GM23338 (cell line): ENCODE measurements around the gene PRPSAP1. TPM values are rescaled to one million over a fixed set of nuclear protein-coding genes. Genes with fewer than 3 reads are reported as not detected.

Experiments used
- JUNB ChIP-seq: IDR thresholded peaks from one replicate; pipeline ENCODE4 v1.6.1; 2016; ENCODE audit warnings: antibody characterized with exemption; ENCODE audit not compliant: unreplicated experiment
- POLR2AphosphoS5 ChIP-seq: IDR thresholded peaks from 2 replicates; pipeline ENCODE4 v1.6.1; 2016; ENCODE audit warnings: antibody characterized with exemption, low read depth
- polyA plus RNA-seq: library from polyadenylated mRNA; unstranded; fragments of >200 nt; fragmentation: Nextera tagmentation; extraction: Ambion mirVana; gene quantifications from 2 replicates; pipeline ENCODE4 v1.2.1, GENCODE V29; 2016
- total RNA-seq: library from RNA; depleted of rRNA; stranded (reverse); fragments of >200 nt; shearing (Covaris generic); gene quantifications from 2 replicates; pipeline ENCODE4 v1.2.3, GENCODE V29; 2014
- TF ChIP-seq, protein P1 (sequence below): IDR thresholded peaks from one replicate; pipeline ENCODE4 v1.6.1; 2018; ENCODE audit warnings: antibody characterized with exemption; ENCODE audit not compliant: unreplicated experiment
- TF ChIP-seq, protein P2 (sequence below): fragments of 250-450 bp; sonication (Bioruptor Pico); IDR thresholded peaks from 2 replicates; pipeline ENCODE4 v1.5.0; 2020; ENCODE audit warnings: mild to moderate bottlenecking, moderate library complexity

The PRPSAP1 gene
- total and polyA plus RNA-seq, 2 experiments from 2014 or later: 39.5 to 58.8 TPM

DNA sequence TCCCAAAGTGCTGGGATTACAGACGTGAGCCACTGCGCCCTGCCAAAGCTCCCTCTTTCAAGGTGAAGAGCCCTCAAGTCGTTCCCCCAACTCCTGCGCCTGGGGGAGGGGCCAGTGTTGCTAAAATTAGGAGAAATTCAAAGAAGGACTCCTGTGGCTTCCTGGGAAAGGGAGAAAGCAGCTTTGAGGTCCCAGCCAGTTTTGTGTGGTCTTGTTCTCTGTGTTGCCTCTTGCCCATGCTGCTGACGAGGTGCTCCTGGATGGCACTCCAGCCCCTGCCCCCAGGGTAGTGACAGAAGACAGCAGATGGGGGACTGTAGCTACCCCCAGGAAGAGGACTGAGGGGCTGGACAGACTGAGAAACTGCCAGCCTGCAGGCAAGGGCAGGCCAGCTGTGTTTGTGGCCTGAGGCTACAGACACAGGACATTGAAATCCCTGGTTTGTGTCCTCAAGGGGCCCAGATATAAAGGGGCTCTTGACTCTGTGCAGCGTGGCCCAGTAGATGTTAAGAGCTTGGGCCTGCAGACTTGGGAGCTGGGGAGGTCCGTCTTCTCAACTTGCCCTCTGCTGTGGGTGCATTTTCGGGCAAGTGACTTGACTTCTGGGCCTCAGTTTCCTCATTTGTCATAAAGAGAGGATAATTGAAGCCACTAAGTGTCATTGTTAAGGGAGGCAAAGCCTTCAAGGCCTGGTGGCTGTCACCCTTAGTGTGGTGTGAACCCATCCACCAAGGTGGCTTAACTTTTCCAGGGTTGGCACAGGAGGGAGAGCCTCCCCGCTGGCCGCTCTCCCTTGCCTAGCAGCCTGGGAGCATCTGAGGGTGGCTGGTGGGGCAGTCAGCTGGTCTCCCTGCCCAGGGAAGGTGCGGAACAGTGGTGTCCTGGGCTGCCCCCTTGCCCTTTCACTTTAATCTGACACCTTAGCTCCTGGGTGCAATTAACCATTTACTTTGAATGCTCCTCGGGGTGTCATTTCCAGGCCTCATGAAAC lies 84.4 kb downstream of the PRPSAP1 start (continued):
- TF ChIP-seq, protein P1, sequence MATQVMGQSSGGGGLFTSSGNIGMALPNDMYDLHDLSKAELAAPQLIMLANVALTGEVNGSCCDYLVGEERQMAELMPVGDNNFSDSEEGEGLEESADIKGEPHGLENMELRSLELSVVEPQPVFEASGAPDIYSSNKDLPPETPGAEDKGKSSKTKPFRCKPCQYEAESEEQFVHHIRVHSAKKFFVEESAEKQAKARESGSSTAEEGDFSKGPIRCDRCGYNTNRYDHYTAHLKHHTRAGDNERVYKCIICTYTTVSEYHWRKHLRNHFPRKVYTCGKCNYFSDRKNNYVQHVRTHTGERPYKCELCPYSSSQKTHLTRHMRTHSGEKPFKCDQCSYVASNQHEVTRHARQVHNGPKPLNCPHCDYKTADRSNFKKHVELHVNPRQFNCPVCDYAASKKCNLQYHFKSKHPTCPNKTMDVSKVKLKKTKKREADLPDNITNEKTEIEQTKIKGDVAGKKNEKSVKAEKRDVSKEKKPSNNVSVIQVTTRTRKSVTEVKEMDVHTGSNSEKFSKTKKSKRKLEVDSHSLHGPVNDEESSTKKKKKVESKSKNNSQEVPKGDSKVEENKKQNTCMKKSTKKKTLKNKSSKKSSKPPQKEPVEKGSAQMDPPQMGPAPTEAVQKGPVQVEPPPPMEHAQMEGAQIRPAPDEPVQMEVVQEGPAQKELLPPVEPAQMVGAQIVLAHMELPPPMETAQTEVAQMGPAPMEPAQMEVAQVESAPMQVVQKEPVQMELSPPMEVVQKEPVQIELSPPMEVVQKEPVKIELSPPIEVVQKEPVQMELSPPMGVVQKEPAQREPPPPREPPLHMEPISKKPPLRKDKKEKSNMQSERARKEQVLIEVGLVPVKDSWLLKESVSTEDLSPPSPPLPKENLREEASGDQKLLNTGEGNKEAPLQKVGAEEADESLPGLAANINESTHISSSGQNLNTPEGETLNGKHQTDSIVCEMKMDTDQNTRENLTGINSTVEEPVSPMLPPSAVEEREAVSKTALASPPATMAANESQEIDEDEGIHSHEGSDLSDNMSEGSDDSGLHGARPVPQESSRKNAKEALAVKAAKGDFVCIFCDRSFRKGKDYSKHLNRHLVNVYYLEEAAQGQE: no peak
- TF ChIP-seq JUNB: no peak
- TF ChIP-seq, protein P2, sequence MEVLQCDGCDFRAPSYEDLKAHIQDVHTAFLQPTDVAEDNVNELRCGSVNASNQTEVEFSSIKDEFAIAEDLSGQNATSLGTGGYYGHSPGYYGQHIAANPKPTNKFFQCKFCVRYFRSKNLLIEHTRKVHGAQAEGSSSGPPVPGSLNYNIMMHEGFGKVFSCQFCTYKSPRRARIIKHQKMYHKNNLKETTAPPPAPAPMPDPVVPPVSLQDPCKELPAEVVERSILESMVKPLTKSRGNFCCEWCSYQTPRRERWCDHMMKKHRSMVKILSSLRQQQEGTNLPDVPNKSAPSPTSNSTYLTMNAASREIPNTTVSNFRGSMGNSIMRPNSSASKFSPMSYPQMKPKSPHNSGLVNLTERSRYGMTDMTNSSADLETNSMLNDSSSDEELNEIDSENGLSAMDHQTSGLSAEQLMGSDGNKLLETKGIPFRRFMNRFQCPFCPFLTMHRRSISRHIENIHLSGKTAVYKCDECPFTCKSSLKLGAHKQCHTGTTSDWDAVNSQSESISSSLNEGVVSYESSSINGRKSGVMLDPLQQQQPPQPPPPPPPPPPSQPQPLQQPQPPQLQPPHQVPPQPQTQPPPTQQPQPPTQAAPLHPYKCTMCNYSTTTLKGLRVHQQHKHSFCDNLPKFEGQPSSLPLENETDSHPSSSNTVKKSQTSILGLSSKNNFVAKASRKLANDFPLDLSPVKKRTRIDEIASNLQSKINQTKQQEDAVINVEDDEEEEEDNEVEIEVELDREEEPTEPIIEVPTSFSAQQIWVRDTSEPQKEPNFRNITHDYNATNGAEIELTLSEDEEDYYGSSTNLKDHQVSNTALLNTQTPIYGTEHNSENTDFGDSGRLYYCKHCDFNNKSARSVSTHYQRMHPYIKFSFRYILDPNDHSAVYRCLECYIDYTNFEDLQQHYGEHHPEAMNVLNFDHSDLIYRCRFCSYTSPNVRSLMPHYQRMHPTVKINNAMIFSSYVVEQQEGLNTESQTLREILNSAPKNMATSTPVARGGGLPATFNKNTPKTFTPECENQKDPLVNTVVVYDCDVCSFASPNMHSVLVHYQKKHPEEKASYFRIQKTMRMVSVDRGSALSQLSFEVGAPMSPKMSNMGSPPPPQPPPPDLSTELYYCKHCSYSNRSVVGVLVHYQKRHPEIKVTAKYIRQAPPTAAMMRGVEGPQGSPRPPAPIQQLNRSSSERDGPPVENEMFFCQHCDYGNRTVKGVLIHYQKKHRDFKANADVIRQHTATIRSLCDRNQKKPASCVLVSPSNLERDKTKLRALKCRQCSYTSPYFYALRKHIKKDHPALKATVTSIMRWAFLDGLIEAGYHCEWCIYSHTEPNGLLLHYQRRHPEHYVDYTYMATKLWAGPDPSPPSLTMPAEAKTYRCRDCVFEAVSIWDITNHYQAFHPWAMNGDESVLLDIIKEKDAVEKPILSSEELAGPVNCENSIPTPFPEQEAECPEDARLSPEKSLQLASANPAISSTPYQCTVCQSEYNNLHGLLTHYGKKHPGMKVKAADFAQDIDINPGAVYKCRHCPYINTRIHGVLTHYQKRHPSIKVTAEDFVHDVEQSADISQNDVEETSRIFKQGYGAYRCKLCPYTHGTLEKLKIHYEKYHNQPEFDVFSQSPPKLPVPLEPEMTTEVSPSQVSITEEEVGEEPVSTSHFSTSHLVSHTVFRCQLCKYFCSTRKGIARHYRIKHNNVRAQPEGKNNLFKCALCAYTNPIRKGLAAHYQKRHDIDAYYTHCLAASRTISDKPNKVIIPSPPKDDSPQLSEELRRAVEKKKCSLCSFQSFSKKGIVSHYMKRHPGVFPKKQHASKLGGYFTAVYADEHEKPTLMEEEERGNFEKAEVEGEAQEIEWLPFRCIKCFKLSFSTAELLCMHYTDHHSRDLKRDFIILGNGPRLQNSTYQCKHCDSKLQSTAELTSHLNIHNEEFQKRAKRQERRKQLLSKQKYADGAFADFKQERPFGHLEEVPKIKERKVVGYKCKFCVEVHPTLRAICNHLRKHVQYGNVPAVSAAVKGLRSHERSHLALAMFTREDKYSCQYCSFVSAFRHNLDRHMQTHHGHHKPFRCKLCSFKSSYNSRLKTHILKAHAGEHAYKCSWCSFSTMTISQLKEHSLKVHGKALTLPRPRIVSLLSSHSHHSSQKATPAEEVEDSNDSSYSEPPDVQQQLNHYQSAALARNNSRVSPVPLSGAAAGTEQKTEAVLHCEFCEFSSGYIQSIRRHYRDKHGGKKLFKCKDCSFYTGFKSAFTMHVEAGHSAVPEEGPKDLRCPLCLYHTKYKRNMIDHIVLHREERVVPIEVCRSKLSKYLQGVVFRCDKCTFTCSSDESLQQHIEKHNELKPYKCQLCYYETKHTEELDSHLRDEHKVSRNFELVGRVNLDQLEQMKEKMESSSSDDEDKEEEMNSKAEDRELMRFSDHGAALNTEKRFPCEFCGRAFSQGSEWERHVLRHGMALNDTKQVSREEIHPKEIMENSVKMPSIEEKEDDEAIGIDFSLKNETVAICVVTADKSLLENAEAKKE (CRISPR knock-in tag): no peak
- no peak for TF ChIP-seq POLR2AphosphoS5
